GM12891 (cell line): ENCODE measurements around the gene CACNA1S.

ENCODE experiments used
- POLR2A ChIP-seq: IDR thresholded peaks from 2 replicates; pipeline ENCODE4 v1.6.1; 2011; ENCODE audit warnings: low read depth, low read length, control low read depth
- POLR2AphosphoS5 ChIP-seq: IDR thresholded peaks from 2 replicates; pipeline ENCODE4 v1.6.1; 2011; ENCODE audit warnings: low read depth, low read length, control low read depth
- POU2F2 ChIP-seq: IDR thresholded peaks from 2 replicates; pipeline ENCODE4 v1.6.1; 2011; ENCODE audit warnings: low read depth, mild to moderate bottlenecking, control low read depth, low read length, moderate library complexity
- SPI1 ChIP-seq: IDR thresholded peaks from 2 replicates; pipeline ENCODE4 v1.6.1; 2011; ENCODE audit warnings: low read depth, low read length, control low read depth
- TAF1 ChIP-seq: IDR thresholded peaks from 2 replicates; pipeline ENCODE4 v1.6.1; 2011; ENCODE audit warnings: low read depth, low read length, control low read depth

GRCh38 chr1:201064806-201065205 lies 47.4 kb downstream of the CACNA1S start:
- no peak for TF ChIP-seq SPI1
- TF ChIP-seq POLR2AphosphoS5, result no peak
- no peak for TF ChIP-seq POLR2A
- TF ChIP-seq TAF1, result no peak
- no peak for TF ChIP-seq POU2F2
